ENCODE measurements around the gene FRY.

The FRY gene

DNA sequence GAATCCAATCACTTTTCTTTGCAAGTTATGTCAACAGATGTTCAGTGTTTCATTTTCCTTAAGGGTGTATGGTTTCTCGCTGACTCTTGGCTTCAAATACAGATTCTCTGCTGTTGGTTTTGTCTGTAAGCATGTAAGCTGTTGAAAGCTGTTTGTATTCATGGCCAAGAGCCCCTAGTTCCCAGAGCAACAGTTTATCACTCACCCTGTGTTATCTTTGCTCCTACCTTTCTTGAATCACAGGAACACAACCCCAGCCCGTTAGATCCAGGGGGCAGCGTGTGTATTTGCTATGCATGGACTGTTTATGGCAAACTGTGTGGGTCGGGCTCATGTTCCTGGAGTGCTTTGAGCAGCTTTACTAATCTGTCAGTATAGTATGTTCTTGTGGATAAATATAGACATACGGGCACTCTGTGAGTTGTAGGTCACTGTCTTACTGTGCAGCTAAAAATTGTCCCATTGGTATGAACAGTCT is 28.9 kb downstream of the FRY start:
- Histone ChIP-seq H3K4me2 (ENCODE audit: low read length) (no peak overlapping the region), H3K36me3 (replicated peaks; ENCODE audit: low read depth, low read length) (no peaks in the 10 kb centered on the region), H4K20me1 (ENCODE audit: insufficient read depth, low read length) (no peaks in the 10 kb centered on the region), H3K79me2 (ENCODE audit: low read length) (no peaks in the 10 kb centered on the region), H2AFZ (ENCODE audit: low read depth, low read length) (no peak overlapping the region), H3K4me3 (ENCODE audit: low read length) (no peak overlapping the region), H3K27me3 (ENCODE audit: low read depth, low read length) (0 out of 2 replicates have a peak, but pooled peaks cover 8% of the 10 kb centered on the region), H3K4me1 (ENCODE audit: low read length) (no peaks in the 10 kb centered on the region), H3K9ac (ENCODE audit: low read length) (no peak overlapping the region), H3K27ac (ENCODE audit: low read length) (no peak overlapping the region), H3K9me3 (ENCODE audit: insufficient read depth, low read length) (no peaks in the 10 kb centered on the region)
- no peak for TF ChIP-seq EZH2phosphoT487 (IDR thresholded peaks at IDR 0.05; ENCODE audit: low read depth)
- TF ChIP-seq, protein P1, sequence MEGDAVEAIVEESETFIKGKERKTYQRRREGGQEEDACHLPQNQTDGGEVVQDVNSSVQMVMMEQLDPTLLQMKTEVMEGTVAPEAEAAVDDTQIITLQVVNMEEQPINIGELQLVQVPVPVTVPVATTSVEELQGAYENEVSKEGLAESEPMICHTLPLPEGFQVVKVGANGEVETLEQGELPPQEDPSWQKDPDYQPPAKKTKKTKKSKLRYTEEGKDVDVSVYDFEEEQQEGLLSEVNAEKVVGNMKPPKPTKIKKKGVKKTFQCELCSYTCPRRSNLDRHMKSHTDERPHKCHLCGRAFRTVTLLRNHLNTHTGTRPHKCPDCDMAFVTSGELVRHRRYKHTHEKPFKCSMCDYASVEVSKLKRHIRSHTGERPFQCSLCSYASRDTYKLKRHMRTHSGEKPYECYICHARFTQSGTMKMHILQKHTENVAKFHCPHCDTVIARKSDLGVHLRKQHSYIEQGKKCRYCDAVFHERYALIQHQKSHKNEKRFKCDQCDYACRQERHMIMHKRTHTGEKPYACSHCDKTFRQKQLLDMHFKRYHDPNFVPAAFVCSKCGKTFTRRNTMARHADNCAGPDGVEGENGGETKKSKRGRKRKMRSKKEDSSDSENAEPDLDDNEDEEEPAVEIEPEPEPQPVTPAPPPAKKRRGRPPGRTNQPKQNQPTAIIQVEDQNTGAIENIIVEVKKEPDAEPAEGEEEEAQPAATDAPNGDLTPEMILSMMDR (IDR thresholded peaks at IDR 0.05; ENCODE audit: low read depth, low read length), result no peak

DNA sequence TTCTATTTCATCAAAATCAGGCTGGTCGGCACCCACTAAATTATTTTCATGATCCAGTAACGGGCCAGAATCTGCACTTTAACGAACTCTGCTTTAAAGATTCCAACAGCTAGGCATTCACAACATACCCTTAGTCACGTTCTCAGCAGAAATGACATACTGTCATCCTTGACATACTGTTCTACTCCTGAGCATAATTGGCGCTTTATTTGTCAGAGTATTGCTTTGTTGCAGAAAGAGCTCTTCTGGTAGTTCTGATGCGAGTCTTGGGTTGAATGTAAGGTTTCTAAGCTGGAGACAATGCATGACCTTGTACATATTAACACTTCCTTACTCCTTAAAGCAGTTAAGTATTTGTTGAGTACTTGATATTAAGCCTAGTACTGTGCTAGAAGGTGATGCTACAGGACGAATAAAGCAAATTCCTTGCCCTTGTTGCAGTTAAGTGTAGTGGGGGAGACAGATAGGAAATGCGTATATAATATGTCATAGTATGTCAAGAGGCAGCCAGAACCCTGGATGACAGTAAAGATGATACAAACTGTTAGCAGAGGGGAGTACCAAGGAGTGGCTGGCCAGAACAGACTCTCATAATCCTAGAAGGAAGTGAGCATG is 32.2 kb downstream of the FRY start:
- no peaks in the 10 kb centered on the region for H3K79me2 ChIP-seq (ENCODE audit: low read length)
- no peaks in the 10 kb centered on the region for H4K20me1 ChIP-seq (ENCODE audit: insufficient read depth, low read length)
- H3K36me3 ChIP-seq (replicated peaks; ENCODE audit: low read depth, low read length), result no peaks in the 10 kb centered on the region
- H3K4me2 ChIP-seq (ENCODE audit: low read length), result no peak overlapping the region
- H3K9ac ChIP-seq (ENCODE audit: low read length), result no peak overlapping the region
- H3K9me3 ChIP-seq (ENCODE audit: insufficient read depth, low read length), result no peaks in the 10 kb centered on the region
- H3K4me1 ChIP-seq (ENCODE audit: low read length), result peaks cover 6% of the 10 kb centered on the region
- no peak for TF ChIP-seq EZH2phosphoT487 (IDR thresholded peaks at IDR 0.05; ENCODE audit: low read depth)
- TF ChIP-seq, protein P1 (IDR thresholded peaks at IDR 0.05; ENCODE audit: low read depth, low read length), result no peak
- H3K4me3 ChIP-seq (ENCODE audit: low read length), result no peak overlapping the region
- H3K27ac ChIP-seq (ENCODE audit: low read length), result no peak overlapping the region
- no peak overlapping the region for H2AFZ ChIP-seq (ENCODE audit: low read depth, low read length)
- H3K27me3 ChIP-seq (ENCODE audit: low read depth, low read length), result 0 out of 2 replicates have a peak, but pooled peaks cover 8% of the 10 kb centered on the region

- Histone ChIP-seq H3K4me3 (ENCODE audit: low read length) (no peak overlapping the region), H3K9ac (ENCODE audit: low read length) (no peak overlapping the region), H3K27me3 (ENCODE audit: low read depth, low read length) (no peaks in the 10 kb centered on the region), H3K36me3 (replicated peaks; ENCODE audit: low read depth, low read length) (no peaks in the 10 kb centered on the region), H2AFZ (ENCODE audit: low read depth, low read length) (no peak overlapping the region), H3K4me2 (ENCODE audit: low read length) (no peak overlapping the region), H3K4me1 (ENCODE audit: low read length) (peaks cover 6% of the 10 kb centered on the region), H3K79me2 (ENCODE audit: low read length) (no peaks in the 10 kb centered on the region), H4K20me1 (ENCODE audit: insufficient read depth, low read length) (no peaks in the 10 kb centered on the region), H3K9me3 (ENCODE audit: insufficient read depth, low read length) (no peaks in the 10 kb centered on the region), H3K27ac (ENCODE audit: low read length) (no peak overlapping the region)
- TF ChIP-seq EZH2phosphoT487 (IDR thresholded peaks at IDR 0.05; ENCODE audit: low read depth), result no peak
- TF ChIP-seq, protein P1 (IDR thresholded peaks at IDR 0.05; ENCODE audit: low read depth, low read length), result no peak
These were observed 35.8 kb downstream of the FRY start for GRCh38 chr13:32067149-32067961.

DNA sequence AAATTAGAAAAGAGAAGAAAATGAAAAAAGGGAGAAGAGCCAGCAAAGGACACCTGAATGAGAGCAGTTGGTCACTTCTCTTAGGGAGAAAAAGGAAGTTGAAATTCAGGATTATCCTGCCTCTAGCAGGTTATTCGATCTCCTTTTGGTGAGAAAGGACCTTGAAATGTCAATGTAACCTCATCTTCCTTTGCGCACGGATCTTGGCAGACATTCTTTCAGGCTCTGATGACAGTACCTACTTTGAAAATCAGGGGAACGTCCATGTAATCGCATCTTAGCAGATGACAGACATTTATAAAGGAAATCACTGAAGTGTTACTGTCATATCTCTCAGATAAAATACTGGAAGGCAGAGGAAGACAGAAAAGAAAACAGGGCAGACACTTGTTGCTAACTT is 36.7 kb downstream of the FRY start:
- Histone ChIP-seq H3K9me3 (ENCODE audit: insufficient read depth, low read length) (no peaks in the 10 kb centered on the region), H2AFZ (ENCODE audit: low read depth, low read length) (no peak overlapping the region), H4K20me1 (ENCODE audit: insufficient read depth, low read length) (no peaks in the 10 kb centered on the region)

More for the DNA sequence above, 36.7 kb downstream of the FRY start:
- no peak overlapping the region for H3K4me2 ChIP-seq (ENCODE audit: low read length)
- H3K4me3 ChIP-seq (ENCODE audit: low read length), result no peak overlapping the region
- TF ChIP-seq, protein P1 (IDR thresholded peaks at IDR 0.05; ENCODE audit: low read depth, low read length), result no peak
- TF ChIP-seq EZH2phosphoT487 (IDR thresholded peaks at IDR 0.05; ENCODE audit: low read depth), result no peak
- H3K4me1 ChIP-seq (ENCODE audit: low read length), result peaks cover 6% of the 10 kb centered on the region
- no peaks in the 10 kb centered on the region for H3K36me3 ChIP-seq (replicated peaks; ENCODE audit: low read depth, low read length)
- H3K79me2 ChIP-seq (ENCODE audit: low read length), result no peaks in the 10 kb centered on the region
- H3K27me3 ChIP-seq (ENCODE audit: low read depth, low read length), result no peaks in the 10 kb centered on the region
- H3K9ac ChIP-seq (ENCODE audit: low read length), result no peak overlapping the region
- no peak overlapping the region for H3K27ac ChIP-seq (ENCODE audit: low read length)
